GM12801 (cell line): ENCODE measurements around the gene ATP8B3.

Source experiments
- TF ChIP-seq, protein P1 (sequence below): IDR thresholded peaks from one replicate; pipeline ENCODE4 v1.5.1; 2011; ENCODE audit warnings: control low read depth; ENCODE audit not compliant: insufficient read length; ENCODE audit errors: extremely low read depth

ATP8B3 gene

DNA sequence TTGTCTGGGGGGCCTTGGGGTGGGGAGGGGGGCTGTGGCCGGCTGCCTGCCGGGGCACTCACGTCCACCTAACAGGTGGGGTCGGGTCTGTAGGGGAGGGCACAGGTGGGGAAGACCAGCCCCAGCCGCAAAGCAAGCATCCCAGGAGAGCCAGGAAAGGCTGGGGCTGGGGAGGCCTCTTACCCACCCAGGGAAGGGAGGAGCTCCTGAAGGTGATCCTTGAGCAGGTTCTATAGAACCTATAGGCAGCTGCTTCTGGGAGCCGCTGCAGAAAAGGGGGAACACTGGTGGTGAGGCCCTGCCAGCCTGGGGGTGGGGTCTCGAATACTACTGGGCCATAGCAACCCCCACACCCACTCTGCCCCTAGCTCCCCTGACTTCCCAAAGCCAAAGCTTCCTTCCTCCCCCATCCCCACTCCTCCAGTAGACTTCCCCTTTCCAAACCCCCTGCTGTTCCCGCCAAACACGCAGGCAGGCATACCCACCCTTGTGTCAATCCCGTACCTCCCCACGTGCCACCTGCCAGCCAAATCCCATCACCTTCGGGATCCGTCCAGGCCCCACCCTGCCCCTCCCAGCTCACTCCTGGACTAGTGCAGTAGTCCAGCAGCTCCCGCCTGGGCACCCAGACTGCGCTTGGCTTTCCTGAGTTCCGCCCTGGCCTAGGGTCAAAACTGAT lies 45.7 kb upstream of the ATP8B3 start:
- TF ChIP-seq, protein P1, sequence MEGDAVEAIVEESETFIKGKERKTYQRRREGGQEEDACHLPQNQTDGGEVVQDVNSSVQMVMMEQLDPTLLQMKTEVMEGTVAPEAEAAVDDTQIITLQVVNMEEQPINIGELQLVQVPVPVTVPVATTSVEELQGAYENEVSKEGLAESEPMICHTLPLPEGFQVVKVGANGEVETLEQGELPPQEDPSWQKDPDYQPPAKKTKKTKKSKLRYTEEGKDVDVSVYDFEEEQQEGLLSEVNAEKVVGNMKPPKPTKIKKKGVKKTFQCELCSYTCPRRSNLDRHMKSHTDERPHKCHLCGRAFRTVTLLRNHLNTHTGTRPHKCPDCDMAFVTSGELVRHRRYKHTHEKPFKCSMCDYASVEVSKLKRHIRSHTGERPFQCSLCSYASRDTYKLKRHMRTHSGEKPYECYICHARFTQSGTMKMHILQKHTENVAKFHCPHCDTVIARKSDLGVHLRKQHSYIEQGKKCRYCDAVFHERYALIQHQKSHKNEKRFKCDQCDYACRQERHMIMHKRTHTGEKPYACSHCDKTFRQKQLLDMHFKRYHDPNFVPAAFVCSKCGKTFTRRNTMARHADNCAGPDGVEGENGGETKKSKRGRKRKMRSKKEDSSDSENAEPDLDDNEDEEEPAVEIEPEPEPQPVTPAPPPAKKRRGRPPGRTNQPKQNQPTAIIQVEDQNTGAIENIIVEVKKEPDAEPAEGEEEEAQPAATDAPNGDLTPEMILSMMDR = no peak

DNA sequence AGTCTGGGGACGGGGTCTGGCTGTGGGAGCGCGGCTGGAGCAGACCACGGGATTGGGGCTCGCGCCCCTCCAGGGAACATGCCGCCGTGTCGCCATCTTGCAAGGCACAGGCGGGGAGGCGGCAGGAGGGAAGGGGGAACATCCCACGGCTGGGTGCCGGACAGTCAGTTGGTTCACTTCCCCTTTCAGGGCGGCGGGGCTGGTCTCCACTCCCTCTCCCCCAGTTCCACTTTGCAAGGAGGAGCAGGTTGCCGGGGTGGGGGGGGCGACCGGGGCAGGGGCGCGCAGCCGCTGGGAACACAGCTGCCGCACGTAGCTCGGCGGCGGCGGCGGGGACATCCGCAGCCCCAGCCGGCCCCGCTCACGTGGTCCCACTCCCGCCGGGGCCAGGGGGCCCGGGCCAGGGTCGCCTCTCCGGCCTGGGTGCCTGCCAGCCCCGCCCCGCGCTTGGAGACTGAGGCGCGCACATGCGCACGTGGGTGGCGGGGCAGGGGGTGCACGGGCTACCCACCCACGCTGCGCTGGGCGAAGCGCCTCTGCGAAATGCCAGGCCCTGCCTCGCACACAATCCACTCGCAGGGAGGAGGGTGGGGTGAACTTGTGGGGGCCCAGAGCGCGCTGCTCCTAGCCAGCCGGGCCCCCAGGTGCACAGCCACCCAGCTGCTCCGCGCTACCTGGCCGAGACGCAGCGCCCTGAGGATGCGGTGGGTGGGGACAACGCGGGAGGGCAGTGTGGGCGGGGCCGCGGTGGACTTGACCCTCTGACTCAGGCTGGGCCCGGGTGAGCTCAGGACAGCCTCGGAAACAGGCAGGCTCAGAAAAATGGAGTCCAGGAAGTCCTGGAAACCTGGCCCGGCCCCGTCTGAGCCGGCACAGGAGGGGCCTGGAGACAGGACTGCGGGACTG lies 44.9 kb upstream of the ATP8B3 start:
- TF ChIP-seq, protein P1 = no peak

DNA sequence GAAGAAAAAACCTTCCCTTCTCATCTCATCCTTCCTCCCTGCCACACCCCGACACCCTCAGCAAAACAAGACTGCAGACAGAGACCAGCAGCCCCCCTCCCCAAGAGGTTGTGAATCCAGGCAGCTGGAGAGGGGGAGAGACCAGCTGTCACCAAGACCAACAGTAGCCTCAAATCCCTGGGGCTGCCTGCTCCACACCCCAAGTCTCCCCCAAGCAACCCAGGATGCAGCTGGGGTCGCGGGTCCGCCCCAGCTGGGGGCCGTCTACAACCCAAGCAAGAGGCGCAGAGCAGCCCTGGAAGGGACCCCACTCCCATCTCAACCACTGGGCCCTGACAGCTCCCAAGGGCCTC lies 44.2 kb upstream of the ATP8B3 start:
- TF ChIP-seq, protein P1 = no peak

DNA sequence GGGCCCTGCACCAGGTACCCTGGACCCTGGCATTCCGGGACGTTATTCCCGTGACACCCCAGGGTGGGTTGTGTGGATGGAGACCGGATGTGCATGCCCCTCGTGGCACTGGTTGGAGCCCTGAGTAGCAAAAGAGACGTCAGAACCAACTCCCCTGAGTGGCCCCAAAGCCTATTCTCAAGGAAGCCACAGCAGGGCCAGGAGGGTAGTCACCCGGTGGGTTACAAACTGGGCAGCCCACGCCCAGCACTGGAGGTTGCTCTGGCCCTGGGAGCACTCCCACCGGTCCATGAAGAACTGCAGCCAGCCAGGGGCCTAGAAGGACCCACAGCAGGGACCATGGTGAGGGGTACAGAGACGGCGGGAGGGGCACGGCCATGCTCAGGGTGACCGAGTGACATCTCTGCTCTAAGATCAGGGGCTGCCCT lies 43.8 kb upstream of the ATP8B3 start:
- TF ChIP-seq, protein P1 = no peak

DNA sequence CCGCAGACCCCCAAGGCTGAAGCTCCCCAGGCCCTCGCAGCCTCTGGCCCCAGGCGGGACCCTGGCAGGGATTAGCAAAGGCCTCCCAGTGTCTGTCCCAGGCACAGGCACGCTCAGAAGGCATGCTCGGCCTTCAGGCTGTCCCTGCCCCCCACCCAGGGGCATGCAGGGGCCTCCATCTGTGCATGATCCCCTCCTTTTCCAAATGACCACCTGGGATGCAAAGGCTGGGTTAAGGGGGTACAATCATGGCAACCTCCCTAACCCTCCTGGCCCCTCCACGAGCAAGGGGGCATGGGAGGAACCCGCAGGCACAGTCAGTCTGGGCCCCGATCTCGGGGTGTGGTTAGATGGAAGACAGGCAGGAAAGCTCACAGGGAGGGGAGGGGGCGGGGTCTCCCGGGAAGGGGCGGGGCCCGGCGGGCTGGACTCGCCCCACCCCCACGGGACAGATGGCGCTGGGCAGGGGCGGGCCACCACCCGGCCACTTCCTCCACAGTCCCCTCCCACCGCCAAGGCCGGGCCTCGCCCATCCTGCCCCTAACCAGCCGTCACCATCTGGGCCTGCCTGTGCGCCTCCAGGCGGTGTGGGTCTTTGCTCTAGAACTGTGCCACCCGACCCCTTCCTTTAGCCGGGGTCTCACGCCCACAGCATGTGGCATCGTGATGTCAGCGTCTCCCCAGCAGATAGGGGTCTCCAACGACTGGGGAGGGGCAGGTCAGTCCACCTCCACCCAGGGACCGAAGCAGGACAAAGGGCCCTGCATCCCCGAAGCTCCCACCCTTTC lies 43.2 kb upstream of the ATP8B3 start:
- TF ChIP-seq, protein P1 = no peak

DNA sequence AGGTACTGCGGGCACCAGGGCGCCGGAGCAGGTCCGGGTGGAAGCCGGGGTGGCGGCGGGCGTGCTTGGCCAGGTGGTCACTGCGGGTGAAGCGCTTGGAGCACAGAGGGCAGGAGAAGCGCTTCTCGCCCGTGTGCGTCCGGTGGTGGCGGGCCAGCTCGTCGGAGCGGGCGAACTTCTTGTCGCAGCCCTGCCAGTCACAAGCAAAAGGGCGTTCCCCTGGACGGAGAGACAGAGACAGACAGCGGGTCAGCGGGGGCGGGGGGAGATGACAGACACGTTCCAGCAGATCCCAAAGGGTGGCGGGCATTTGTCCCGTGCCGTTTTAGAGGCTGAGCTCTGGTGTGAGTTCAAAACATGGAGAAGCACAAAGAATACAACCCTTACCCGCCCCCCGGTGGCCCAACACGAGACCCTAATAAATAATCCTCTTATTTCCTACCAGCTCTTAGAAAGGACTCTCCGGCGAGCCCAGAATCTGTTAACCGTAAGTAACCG lies 42.5 kb upstream of the ATP8B3 start:
- TF ChIP-seq, protein P1 = no peak

DNA sequence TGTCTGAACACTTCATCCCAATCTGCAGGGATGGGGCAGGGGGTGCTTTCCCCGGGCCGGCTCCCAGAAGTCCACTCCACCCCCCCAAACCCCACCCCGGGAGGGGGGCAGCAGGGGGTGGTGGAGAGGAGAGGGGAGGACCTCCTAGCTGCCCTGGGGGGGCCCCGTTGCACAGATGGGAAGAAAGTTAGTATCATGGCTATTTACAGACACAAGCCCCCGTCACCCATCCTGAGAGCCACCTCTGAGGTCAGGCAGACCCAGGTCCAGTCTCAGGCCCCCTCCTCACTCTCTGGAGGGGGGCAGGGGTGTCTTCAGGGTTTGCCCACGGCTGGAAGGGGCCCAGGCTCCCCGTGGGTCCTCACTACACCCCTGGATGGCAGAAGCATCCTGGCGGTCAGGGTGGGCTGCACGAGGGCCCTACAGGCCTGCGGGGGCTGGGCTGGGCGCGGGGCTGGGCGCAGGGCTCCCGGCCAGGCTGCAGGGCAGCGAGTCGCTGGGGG lies 42.0 kb upstream of the ATP8B3 start:
- TF ChIP-seq, protein P1 = no peak
